Aorta (tissue), 5 donors: ENCODE data around the gene TAF5L. TPM values are rescaled to one million over a fixed set of nuclear protein-coding genes. Genes with fewer than 3 reads are reported as not detected.

ENCODE experiments used
- ATAC-seq: fragments of 200-7000 bp; cut with Tn5 transposase; one replicate; pipeline ENCODE4 v1.9.1; 2022; ENCODE audit warnings: moderate library complexity; ENCODE audit not compliant: low FRiP score
- DNase-seq, 2 donors: peaks; one replicate each; pipeline ENCODE4 v3.0.0-alpha.2; 2020
- H3K27ac ChIP-seq, 2 donors: one replicate each; pipeline ENCODE4 v1.5.1; 2013; ENCODE audit warnings: low read length in 2 of 2, mild to moderate bottlenecking in 2 of 2, moderate library complexity in 2 of 2, control low read depth in 1 of 2, inconsistent platforms in 1 of 2, low read depth in 1 of 2
- H3K27me3 ChIP-seq, 2 donors: one replicate each; pipeline ENCODE4 v1.6.1; 2013; ENCODE audit warnings: control low read depth in 1 of 2, low read length in 1 of 2, mild to moderate bottlenecking in 1 of 2, moderate library complexity in 1 of 2; ENCODE audit not compliant: insufficient read depth in 2 of 2, control insufficient read depth in 1 of 2
- H3K36me3 ChIP-seq, 2 donors: one replicate each; pipeline ENCODE4 v1.6.1; 2013; ENCODE audit warnings: control low read depth in 1 of 2, low read length in 1 of 2, mild to moderate bottlenecking in 1 of 2; ENCODE audit not compliant: insufficient read depth in 2 of 2, control insufficient read depth in 1 of 2
- H3K4me1 ChIP-seq, 2 donors: one replicate each; pipeline ENCODE4 v1.6.1; 2013; ENCODE audit warnings: low read length in 2 of 2, control low read depth in 1 of 2, mild to moderate bottlenecking in 1 of 2, moderate library complexity in 1 of 2; ENCODE audit not compliant: insufficient read depth in 2 of 2, control insufficient read depth in 1 of 2
- H3K4me3 ChIP-seq, 2 donors: one replicate each; pipeline ENCODE4 v1.5.1; 2013; ENCODE audit warnings: low read length in 2 of 2, control low read depth in 1 of 2, mild to moderate bottlenecking in 1 of 2
- H3K9me3 ChIP-seq: one replicate; pipeline ENCODE4 v1.6.1; 2013; ENCODE audit warnings: mild to moderate bottlenecking, low read length; ENCODE audit not compliant: control insufficient read depth
- WGBS, 2 donors: extraction: QIAGEN DNeasy Blood & Tissue Kit; methylation state at CpG; one replicate each; pipeline ENCODE4 v1.1.7; 2013; 5-methylcytosine and 5-hydroxymethylcytosine counted together
- intact Hi-C, 2 donors: fragments of 100-400 bp; cut with DNase I; formaldehyde crosslinking; loops; one replicate each; pipeline versions ENCODE4 v1.14.2 to v1.15.0; 2022
- polyA plus RNA-seq, 2 donors: library from polyadenylated mRNA; stranded (reverse); fragments of 200-250 nt; gene quantifications; one replicate each; pipeline ENCODE4 v1.2.3, GENCODE V29; 2013
- total RNA-seq, 2 donors: library from RNA; stranded (reverse); fragmentation: NEBNext Ultra II Directional; extraction: Animal tissue kit (Norgen Biotek cat#: 25700); gene quantifications; one replicate each; pipeline ENCODE4 v1.2.1, GENCODE V29; 2021
- donor health status: healthy with polysubstance abuse.
- donor health status: Bipolar disorder and iron deficiency.
- donor health status: DM: no; HTN: no; CAD: no.
- donor health status: DM: no; HTN: no; CAD: no.
- donor health status: DM: yes; HTN: yes; CAD: no.

Gene TAF5L
- total and polyA plus RNA-seq, 4 donors: 11.6 to 37.8 (median 22.9) TPM

DNA sequence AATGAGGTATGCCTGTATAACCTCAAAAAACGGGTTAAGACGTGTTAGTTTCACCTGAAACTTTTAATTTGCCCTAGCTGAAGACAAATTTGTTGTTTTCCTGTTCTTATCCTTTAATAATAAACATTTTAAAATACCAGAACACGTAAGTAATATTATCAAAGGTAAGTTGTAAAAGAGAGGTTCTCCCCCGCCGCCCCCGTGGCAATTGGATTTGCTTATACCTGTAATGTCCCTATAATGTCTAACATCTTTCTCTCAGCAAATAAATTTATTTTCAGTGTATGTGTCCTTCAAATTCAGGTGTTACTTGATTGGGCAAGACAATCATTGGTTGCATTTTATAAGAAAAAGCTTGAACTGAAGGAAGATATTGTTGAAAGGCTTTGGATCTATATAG, 6.0 kb upstream of the TAF5L start:
- Histone ChIP-seq H3K9me3 (no peaks in the 10 kb centered on the region), H3K4me3 (no peak overlapping the region), H3K4me1 (no peaks in the 10 kb centered on the region), H3K27ac (no peak overlapping the region), H3K27me3 (no peaks in the 10 kb centered on the region), H3K36me3 (peaks cover 4 to 9% of the 10 kb centered on the region in 2 donors)
- ATAC-seq (no peak), DNase-seq (no peak)
- 96 to 97% methylated on average over 6 of the region's 6 CpGs for WGBS, 2 donors
- intact Hi-C loops: no loop called here

DNA sequence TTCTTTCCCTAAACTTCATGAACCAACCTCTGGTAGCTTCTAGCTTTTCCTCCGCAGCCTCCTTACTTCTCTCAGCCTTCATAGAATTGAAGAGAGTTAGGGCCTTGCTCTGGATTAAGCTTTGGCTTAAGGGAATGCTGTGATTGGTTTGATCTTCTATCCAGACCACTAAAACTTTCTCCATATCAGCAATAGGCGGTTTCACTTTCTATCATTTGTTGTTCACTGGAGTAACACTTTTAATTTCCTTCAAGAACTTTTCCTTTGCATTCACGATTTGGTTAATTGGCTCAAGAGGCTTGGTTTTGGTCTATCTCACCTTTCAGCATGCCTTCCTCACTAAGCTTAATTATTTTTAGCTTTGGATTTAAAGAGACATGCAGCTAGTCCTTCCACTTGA, 5.2 kb upstream of the TAF5L start:
- intact Hi-C loops: no loop called here
- H3K27ac ChIP-seq: no peak overlapping the region
- WGBS, 2 donors: 90 to 92% methylated on average over 3 of the region's 3 CpGs

DNA sequence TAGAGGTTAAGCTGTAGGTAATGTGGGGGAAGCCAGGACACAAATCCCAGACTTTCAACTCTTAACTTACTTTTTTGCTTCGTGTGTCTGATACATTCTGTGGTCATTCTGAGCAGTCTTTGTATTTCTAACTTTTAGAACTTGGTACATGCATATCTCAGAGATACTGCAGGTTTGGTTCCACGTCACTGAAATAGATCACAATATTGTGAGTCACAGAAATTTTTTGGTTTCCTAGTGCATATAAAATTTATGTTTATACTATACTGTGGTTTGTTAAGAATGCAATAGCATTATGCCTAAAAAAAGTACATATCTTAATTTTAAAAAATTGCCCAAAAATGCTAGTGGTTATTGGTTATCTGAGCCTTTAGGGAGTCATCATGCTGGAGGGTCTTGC, 3.3 kb upstream of the TAF5L start:
- Histone ChIP-seq H3K4me1 (peaks cover 0 to 2% of the 10 kb centered on the region in 2 donors), H3K9me3 (no peaks in the 10 kb centered on the region), H3K4me3 (no peak overlapping the region), H3K36me3 (no peaks in the 10 kb centered on the region), H3K27ac (no peak overlapping the region), H3K27me3 (no peaks in the 10 kb centered on the region)
- WGBS, 2 donors: 82% methylated on average over 2 of the region's 2 CpGs
- ATAC-seq: no peak
- DNase-seq: no peak
- intact Hi-C loops: no loop called here

More for the DNA sequence above, 5.2 kb upstream of the TAF5L start:
- ATAC-seq (no peak), DNase-seq (no peak)
- Histone ChIP-seq H3K27me3 (no peaks in the 10 kb centered on the region), H3K9me3 (no peaks in the 10 kb centered on the region), H3K36me3 (peaks cover 4 to 8% of the 10 kb centered on the region in 2 donors), H3K4me1 (no peaks in the 10 kb centered on the region), H3K4me3 (no peak overlapping the region)

DNA sequence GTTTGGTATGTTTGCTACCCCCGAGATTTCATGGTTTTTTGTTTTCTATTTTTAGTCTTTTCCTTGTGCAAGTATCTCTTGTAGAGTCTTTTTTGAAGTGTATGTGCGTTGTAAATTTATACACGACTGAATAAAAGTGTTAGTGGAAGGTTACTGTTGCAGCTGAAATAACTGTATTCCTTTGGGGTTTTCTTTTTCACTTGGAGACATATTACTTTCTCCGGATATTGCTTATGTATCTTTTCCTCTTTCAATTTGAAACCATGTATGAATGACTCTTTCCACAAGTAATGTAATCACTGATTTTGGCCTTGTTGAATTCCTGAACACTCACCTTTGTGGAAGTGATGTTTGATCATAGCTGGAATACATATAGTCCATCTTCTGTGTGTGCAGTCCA, 1.1 kb upstream of the TAF5L start:
- DNase-seq: no peak
- Histone ChIP-seq H3K4me3 (peak overlapping the region; percentile 80 to 100), H3K27me3 (no peaks in the 10 kb centered on the region), H3K9me3 (no peaks in the 10 kb centered on the region), H3K4me1 (peaks cover 0 to 5% of the 10 kb centered on the region in 2 donors), H3K27ac (no peak overlapping the region), H3K36me3 (no peaks in the 10 kb centered on the region)
- intact Hi-C loops: no loop called here
- no peak for ATAC-seq
- 0 to 2% methylated on average over 4 of the region's 4 CpGs for WGBS, 2 donors

DNA sequence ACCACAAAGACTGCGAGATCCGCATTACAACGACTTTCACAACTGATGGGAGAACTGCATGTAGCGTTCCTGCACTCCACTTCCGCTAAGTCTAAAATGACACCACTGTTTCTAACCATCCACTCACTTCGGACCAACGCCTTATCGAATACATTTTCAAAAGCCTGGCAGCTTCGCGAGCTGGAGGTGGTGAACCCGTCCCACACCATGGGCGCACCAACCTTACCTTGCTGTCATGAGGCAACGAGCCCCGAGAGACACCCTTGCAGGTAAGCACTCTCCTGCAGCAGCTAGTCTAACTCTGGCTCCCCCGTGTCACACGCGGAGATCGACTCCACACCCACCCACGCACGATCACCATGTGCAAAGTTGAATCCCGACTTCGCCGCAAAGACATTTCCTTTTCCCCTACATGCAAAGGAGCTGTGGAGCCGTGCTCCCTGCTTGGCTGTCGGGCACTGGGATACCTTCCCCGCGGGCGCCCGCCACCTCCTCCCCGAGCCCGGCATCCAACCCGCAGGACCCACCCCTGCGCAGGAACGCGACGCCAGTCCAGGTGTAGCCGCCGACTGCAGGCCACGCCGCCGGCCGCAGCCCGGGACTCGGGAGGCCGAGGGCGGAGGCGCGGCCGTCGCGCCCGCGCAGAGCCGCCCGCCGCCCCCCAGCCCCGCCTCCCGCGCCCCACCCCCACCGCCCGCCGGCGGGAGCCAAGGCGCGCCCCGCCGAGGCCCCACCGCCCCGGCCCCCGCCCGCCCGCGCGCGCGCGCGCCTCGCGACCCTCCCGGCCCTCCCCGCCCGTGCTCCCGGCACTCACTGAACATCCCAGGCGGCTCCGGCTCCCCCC, 629 bp downstream of the TAF5L start:
- peak overlapping the region; percentile 56 to 80 for H3K27ac ChIP-seq
- DNase-seq: peak; percentile 67 to 86
- intact Hi-C loops: loop anchor here (2.0 kb wide), 3 partner anchors 26 to 66 kb away; partner anchors contain the start of gene ABCB10 (in 1 of the 2)

DNA sequence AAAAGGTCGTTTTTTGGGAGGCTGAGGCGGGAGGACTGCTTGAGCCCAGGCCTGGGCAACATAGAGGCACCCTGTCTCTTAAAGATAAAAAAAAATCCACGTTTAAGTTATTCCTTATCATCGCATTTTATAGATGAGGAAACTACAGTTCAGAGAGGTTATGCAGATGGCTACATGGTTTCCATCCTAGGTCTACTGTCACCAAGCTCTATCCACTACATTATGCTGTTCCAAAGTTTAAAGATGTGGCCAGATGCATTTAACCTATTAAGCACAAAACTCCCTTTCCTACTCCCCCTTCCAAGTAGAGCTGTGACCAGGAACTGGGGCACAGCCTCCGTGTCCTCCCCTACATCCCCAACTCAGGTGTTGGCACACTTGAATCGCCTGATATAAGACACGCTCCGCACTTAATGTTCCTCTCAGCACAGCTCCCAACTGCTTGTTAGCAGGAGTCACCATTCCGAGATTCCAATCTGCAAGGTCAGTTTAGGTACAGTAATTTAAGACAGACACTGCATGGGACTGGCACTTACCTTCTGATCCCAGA, 1.3 kb downstream of the TAF5L start:
- no peak for DNase-seq
- H3K27ac ChIP-seq: peak overlapping the region in 1 of 2 donors; percentile 15
- H3K9me3 ChIP-seq: no peaks in the 10 kb centered on the region
- ATAC-seq: no peak
- no peaks in the 10 kb centered on the region for H3K27me3 ChIP-seq
- WGBS, 2 donors: 20% methylated on average over 9 of the region's 9 CpGs
- H3K36me3 ChIP-seq: no peaks in the 10 kb centered on the region
- H3K4me3 ChIP-seq: peak overlapping the region; percentile 80 to 100
- H3K4me1 ChIP-seq: peaks cover 0 to 7% of the 10 kb centered on the region in 2 donors
- intact Hi-C loops: loop anchor here (2.0 to 5.0 kb wide), 4 partner anchors 26 to 66 kb away; partner anchors contain the start of gene ABCB10 (in 1 of the 2)

More for the DNA sequence above, 629 bp downstream of the TAF5L start:
- peak overlapping the region; percentile 80 to 100 for H3K4me3 ChIP-seq
- peak; percentile 60 for ATAC-seq
- 0 to 1% methylated on average over 41 to 86 of the region's 86 CpGs for WGBS, 2 donors
- no peaks in the 10 kb centered on the region for H3K27me3 ChIP-seq
- H3K4me1 ChIP-seq: peaks cover 0 to 7% of the 10 kb centered on the region in 2 donors
- no peaks in the 10 kb centered on the region for H3K9me3 ChIP-seq
- no peaks in the 10 kb centered on the region for H3K36me3 ChIP-seq

DNA sequence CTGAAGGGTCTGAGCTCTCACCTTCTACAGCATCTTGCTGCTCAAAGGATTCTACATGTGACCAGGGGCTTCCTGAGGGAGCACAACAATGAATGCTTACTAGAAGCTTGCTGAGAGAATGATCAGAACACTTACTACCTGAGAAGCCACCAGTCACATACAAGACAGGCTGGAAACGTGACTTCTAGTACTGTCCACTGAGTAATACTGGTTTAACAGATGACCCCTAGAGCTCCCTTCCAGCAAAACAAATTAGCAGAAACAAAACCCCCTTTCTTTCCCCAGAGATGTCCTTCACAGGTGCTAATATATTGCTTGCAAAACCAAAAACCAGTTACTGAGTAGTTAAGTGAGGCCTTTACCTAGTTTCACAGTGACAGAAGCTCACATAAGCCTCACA, 2.1 kb downstream of the TAF5L start:
- Histone ChIP-seq H3K27ac (no peak overlapping the region), H3K36me3 (no peaks in the 10 kb centered on the region), H3K27me3 (no peaks in the 10 kb centered on the region), H3K4me1 (peaks cover 0 to 9% of the 10 kb centered on the region in 2 donors), H3K9me3 (no peaks in the 10 kb centered on the region), H3K4me3 (peak overlapping the region in 1 of 2 donors; percentile 52)
- ATAC-seq (no peak), DNase-seq (no peak)
- WGBS, 2 donors: 21 to 26% methylated on average over 1 of the region's 1 CpG
- intact Hi-C loops: loop anchor here (2.0 to 5.0 kb wide), 4 partner anchors 25 to 65 kb away; partner anchors contain the start of gene ABCB10 (in 1 of the 2)

DNA sequence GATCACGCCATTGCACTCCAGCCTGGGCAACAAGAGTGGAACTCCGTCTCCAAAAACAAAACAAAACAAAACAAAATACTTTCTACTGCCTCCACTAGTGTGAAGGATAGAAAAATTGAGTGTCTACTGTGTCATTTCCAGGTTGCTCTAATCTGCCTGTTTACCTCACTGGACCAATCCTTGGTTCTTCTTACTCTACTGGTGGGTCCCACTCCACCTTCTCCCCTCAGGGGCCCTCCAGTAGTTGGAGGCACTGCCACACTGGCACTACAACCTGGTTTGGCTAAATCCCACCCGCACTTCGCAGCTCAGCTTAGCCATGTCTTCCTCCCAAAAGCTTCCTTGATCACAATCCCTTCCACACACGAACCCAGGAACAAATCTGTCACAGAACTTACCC, 2.7 kb downstream of the TAF5L start:
- peaks cover 0 to 9% of the 10 kb centered on the region in 2 donors for H3K4me1 ChIP-seq

More for the DNA sequence above, 2.7 kb downstream of the TAF5L start:
- ATAC-seq (no peak), DNase-seq (no peak)
- intact Hi-C loops: loop anchor here in 1 of 2 donors (5.0 kb wide), 1 partner anchor 46 kb away; no protein-coding TSS in a partner anchor
- Histone ChIP-seq H3K27me3 (no peaks in the 10 kb centered on the region), H3K27ac (no peak overlapping the region), H3K9me3 (no peaks in the 10 kb centered on the region), H3K4me3 (peak overlapping the region in 1 of 2 donors; percentile 52), H3K36me3 (no peaks in the 10 kb centered on the region)
- 72 to 76% methylated on average over 5 of the region's 5 CpGs for WGBS, 2 donors
